Panc1 (cell line): Measurements from ENCODE around the gene STARD5. TPM values are rescaled to one million over a fixed set of nuclear protein-coding genes. Genes with fewer than 3 reads are reported as not detected.
"Not testable (repeated sequence)": the region's sequence is repeated elsewhere in the genome, so short reads cannot be mapped to it uniquely, and the experiment has no call there.

Source experiments
- ATAC-seq: fragments of 200-7000 bp; cut with Tn5 transposase; 2 replicates; pipeline ENCODE4 v1.9.1; 2020; ENCODE audit warnings: mild to moderate bottlenecking, moderate library complexity
- BruUV-seq: library from RNA; stranded (reverse); fragments of 400-500 nt; replicated peaks from 2 replicates; lab custom pipeline; 2021; lab: Mats Ljungman, UMichigan
- CTCF ChIA-PET: fragments of 300-600 bp; sonication (Branson Sonifier 250); formaldehyde crosslinking; loops from one replicate; lab custom pipeline; 2022; ENCODE audit warnings: antibody characterized with exemption; lab: Charles Lee
- POLR2A ChIA-PET: fragments of 300-600 bp; sonication (Branson Sonifier 250); formaldehyde crosslinking; loops from one replicate; lab custom pipeline; 2022; ENCODE audit warnings: antibody characterized with exemption; lab: Charles Lee
- DNase-seq: peaks from one replicate; pipeline ENCODE4 v3.0.0-alpha.2; 2010; ENCODE audit warnings: low read depth, low spot score
- H3K27ac ChIP-seq: 2 replicates; pipeline ENCODE4 v1.5.1; 2011; ENCODE audit warnings: mild to moderate bottlenecking, low read length, inconsistent platforms
- H3K27me3 ChIP-seq: fragments of 200-500 bp; sonication (Bioruptor generic); 2 replicates; pipeline ENCODE4 v1.6.0; 2014; ENCODE audit warnings: low read length, inconsistent platforms; ENCODE audit not compliant: control insufficient read depth, insufficient read depth
- H3K36me3 ChIP-seq: fragments of 200-500 bp; sonication (Bioruptor generic); 2 replicates; pipeline ENCODE4 v1.5.1; 2014; ENCODE audit warnings: inconsistent platforms, mild to moderate bottlenecking, low read length, moderate library complexity; ENCODE audit not compliant: control insufficient read depth, insufficient read depth
- H3K4me1 ChIP-seq: 2 replicates; pipeline ENCODE4 v1.5.1; 2011; ENCODE audit warnings: inconsistent platforms, mild to moderate bottlenecking, low read length, moderate library complexity; ENCODE audit not compliant: control insufficient read depth, insufficient read depth
- H3K4me3 ChIP-seq, 2 experiments: 2 replicates each; pipeline ENCODE4 v1.5.1; 2011 to 2012; ENCODE audit warnings: low read depth in 2 of 2, low read length in 2 of 2, mild to moderate bottlenecking in 2 of 2, inconsistent platforms in 1 of 2, moderate library complexity in 1 of 2
- H3K9me3 ChIP-seq: fragments of 200-500 bp; sonication (Bioruptor generic); 2 replicates; pipeline ENCODE4 v1.5.1; 2014; ENCODE audit warnings: low read depth, mild to moderate bottlenecking, inconsistent platforms, low read length, moderate library complexity; ENCODE audit not compliant: control insufficient read depth, insufficient read depth
- POLR2AphosphoS5 ChIP-seq: IDR thresholded peaks from 2 replicates; pipeline ENCODE4 v1.6.1; 2012; ENCODE audit warnings: mild to moderate bottlenecking, low read depth, low read length, moderate library complexity
- SIN3A ChIP-seq: IDR thresholded peaks from 2 replicates; pipeline ENCODE4 v1.6.1; 2012; ENCODE audit warnings: low read depth, mild to moderate bottlenecking, low read length, moderate library complexity, borderline replicate concordance; ENCODE audit not compliant: insufficient read depth
- TCF7L2 ChIP-seq: IDR thresholded peaks from 2 replicates; pipeline ENCODE4 v1.6.1; 2011; ENCODE audit warnings: mild to moderate bottlenecking, low read depth, low read length, inconsistent platforms
- in situ Hi-C: cut with HindIII; loops from 2 replicates; pipeline ENCODE4 v1.10.0; 2016; ENCODE audit warnings: low sequenced_read_pairs, low pct_unique_long_range_greater_than_20kb
- intact Hi-C: fragments of 100-400 bp; cut with micrococcal nuclease; formaldehyde crosslinking; loops from one replicate; pipeline ENCODE4 v1.10.0; 2022; ENCODE audit not compliant: unreplicated experiment
- total RNA-seq: library from RNA; stranded (reverse); gene quantifications from one replicate; pipeline ENCODE4 v1.2.1, GENCODE V29; 2021; ENCODE audit not compliant: unreplicated experiment
- TF ChIP-seq, protein P1 (sequence below), 2 experiments: IDR thresholded peaks; 2 replicates each; pipeline ENCODE4 v1.6.1; 2011 to 2012; ENCODE audit warnings: low read depth in 2 of 2, control low read depth in 1 of 2, low read length in 1 of 2, mild to moderate bottlenecking in 1 of 2, moderate library complexity in 1 of 2; ENCODE audit not compliant: insufficient read depth in 1 of 2
- TF ChIP-seq, protein P2 (sequence below): fragments of 450-650 bp; IDR thresholded peaks from 2 replicates; pipeline ENCODE4 v1.5.1; 2017; ENCODE audit warnings: mild to moderate bottlenecking

The STARD5 gene
- total RNA-seq, 1 experiment from 2014 or later: 2.9 TPM

DNA sequence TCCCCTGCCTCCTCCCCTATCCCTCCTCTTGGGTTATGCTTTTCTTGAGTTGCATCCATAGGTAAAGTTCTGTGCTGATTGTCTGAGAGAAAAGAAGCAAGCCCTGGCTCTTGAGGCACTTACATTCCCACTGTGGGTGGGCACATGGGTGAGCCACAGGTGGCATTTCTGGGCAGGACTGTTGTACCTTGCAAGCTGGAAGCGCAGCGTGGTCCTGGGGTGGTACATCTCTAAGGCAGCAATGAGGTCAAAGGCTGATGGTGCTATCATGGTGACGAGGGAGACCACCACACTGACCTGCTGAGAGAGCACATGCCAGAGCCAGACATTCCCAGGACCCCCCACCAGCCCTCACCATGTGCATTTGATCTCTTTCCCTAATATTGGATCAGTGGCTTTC, 25.3 kb upstream of the STARD5 start:
- no peaks in the 10 kb centered on the region for H3K4me1 ChIP-seq
- no peak overlapping the region for H3K27ac ChIP-seq
- H3K36me3 ChIP-seq: no peaks in the 10 kb centered on the region
- no peak for TF ChIP-seq TCF7L2
- TF ChIP-seq POLR2AphosphoS5: no peak
- no peak for TF ChIP-seq SIN3A
- TF ChIP-seq, protein P1, sequence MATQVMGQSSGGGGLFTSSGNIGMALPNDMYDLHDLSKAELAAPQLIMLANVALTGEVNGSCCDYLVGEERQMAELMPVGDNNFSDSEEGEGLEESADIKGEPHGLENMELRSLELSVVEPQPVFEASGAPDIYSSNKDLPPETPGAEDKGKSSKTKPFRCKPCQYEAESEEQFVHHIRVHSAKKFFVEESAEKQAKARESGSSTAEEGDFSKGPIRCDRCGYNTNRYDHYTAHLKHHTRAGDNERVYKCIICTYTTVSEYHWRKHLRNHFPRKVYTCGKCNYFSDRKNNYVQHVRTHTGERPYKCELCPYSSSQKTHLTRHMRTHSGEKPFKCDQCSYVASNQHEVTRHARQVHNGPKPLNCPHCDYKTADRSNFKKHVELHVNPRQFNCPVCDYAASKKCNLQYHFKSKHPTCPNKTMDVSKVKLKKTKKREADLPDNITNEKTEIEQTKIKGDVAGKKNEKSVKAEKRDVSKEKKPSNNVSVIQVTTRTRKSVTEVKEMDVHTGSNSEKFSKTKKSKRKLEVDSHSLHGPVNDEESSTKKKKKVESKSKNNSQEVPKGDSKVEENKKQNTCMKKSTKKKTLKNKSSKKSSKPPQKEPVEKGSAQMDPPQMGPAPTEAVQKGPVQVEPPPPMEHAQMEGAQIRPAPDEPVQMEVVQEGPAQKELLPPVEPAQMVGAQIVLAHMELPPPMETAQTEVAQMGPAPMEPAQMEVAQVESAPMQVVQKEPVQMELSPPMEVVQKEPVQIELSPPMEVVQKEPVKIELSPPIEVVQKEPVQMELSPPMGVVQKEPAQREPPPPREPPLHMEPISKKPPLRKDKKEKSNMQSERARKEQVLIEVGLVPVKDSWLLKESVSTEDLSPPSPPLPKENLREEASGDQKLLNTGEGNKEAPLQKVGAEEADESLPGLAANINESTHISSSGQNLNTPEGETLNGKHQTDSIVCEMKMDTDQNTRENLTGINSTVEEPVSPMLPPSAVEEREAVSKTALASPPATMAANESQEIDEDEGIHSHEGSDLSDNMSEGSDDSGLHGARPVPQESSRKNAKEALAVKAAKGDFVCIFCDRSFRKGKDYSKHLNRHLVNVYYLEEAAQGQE (IDR thresholded peaks at IDR 0.05; ENCODE audit: insufficient read depth in 1 of 2, low read depth in 2 of 2, low read length in 1 of 2): no peak
- TF ChIP-seq, protein P2, sequence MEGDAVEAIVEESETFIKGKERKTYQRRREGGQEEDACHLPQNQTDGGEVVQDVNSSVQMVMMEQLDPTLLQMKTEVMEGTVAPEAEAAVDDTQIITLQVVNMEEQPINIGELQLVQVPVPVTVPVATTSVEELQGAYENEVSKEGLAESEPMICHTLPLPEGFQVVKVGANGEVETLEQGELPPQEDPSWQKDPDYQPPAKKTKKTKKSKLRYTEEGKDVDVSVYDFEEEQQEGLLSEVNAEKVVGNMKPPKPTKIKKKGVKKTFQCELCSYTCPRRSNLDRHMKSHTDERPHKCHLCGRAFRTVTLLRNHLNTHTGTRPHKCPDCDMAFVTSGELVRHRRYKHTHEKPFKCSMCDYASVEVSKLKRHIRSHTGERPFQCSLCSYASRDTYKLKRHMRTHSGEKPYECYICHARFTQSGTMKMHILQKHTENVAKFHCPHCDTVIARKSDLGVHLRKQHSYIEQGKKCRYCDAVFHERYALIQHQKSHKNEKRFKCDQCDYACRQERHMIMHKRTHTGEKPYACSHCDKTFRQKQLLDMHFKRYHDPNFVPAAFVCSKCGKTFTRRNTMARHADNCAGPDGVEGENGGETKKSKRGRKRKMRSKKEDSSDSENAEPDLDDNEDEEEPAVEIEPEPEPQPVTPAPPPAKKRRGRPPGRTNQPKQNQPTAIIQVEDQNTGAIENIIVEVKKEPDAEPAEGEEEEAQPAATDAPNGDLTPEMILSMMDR: no peak
- no peak overlapping the region for H3K4me3 ChIP-seq
- no peaks in the 10 kb centered on the region for H3K9me3 ChIP-seq
- H3K27me3 ChIP-seq: 0 out of 2 replicates have a peak, but pooled peaks cover 3% of the 10 kb centered on the region
- intact Hi-C loops (no loop called here), in situ Hi-C loops (no loop called here)
- ChIA-PET POLR2A (no interaction called here), CTCF (no interaction called here)
- BruUV-seq: no TSS peak
- ATAC-seq (no peak), DNase-seq (no peak)

DNA sequence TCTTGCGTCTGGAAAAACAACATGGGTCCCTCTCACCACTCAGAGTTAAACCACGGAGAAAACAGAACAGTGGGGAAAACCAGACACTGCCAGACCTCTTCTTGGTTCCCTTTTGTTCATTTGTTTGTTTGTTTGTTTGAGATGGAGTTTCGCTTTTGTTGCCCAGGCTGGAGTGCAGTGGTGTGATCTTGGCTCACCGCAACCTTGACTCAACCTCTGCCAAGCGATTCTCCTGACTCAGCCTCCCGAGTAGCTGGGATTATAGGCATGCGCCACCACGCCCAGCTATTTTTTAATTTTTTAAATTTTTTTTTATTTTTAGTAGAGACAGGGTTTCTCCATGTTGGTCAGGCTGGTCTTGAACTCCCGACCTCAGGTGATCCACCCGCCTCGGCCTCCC, 24.8 kb upstream of the STARD5 start:
- H3K27me3 ChIP-seq, POLR2A ChIA-PET, CTCF ChIA-PET, H3K9me3 ChIP-seq, H3K4me3 ChIP-seq, H3K4me1 ChIP-seq, H3K36me3 ChIP-seq, DNase-seq, H3K27ac ChIP-seq, intact Hi-C loops, BruUV-seq, ATAC-seq, in situ Hi-C loops: not testable (repeated sequence)

DNA sequence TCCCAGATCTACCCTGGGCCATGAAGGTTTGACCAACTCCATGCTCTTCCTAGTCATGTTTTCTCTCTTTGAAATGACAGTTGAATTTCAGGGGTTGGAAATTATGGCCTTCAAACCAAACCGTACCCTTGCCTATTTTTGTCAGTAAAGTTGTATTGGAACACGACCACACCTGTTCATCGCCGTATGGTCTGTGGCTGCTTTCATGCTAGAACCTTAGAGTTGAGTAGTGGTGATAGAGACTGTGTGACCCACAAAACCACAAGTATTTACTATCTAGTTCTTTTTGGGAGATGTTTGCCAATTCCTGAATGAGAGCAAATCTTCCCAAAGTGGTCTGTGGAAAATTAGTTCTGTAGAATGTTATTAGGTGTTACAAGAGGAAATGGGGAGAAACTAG, 24.0 kb upstream of the STARD5 start:
- Histone ChIP-seq H3K9me3 (no peaks in the 10 kb centered on the region), H3K27me3 (0 out of 2 replicates have a peak, but pooled peaks cover 6% of the 10 kb centered on the region), H3K36me3 (no peaks in the 10 kb centered on the region), H3K27ac (no peak overlapping the region), H3K4me1 (no peaks in the 10 kb centered on the region), H3K4me3 (no peak overlapping the region)
- CTCF ChIA-PET: no interaction called here
- no TSS peak for BruUV-seq
- POLR2A ChIA-PET: no interaction called here
- no peak for DNase-seq
- in situ Hi-C loops (no loop called here), intact Hi-C loops (no loop called here)
- TF ChIP-seq SIN3A: no peak
- TF ChIP-seq, protein P2: no peak
- no peak for TF ChIP-seq TCF7L2
- TF ChIP-seq, protein P1 (IDR thresholded peaks at IDR 0.05; ENCODE audit: insufficient read depth in 1 of 2, low read depth in 2 of 2, low read length in 1 of 2): no peak
- no peak for TF ChIP-seq POLR2AphosphoS5
- ATAC-seq: no peak
